ENCODE results near the gene TTLL3.
A peak's percentile ranks its signal among the peaks of the same experiment; 100 is the strongest.

TTLL3 gene

GRCh38 chr3:9781551-9781950, 28.5 kb upstream of the TTLL3 start:
- DNase-seq, result no peak

- DNase-seq, result no peak
Measured at GRCh38 chr3:9781978-9782603, 28.0 kb upstream of the TTLL3 start.

GRCh38 chr3:9782770-9783169, 27.3 kb upstream of the TTLL3 start:
- no peak for DNase-seq

- DNase-seq, result no peak
Measured at GRCh38 chr3:9783954-9784353, 26.1 kb upstream of the TTLL3 start.

- no peak for DNase-seq
Measured at GRCh38 chr3:9784965-9785364, 25.1 kb upstream of the TTLL3 start.

GRCh38 chr3:9785602-9786001, 24.5 kb upstream of the TTLL3 start:
- no peak for DNase-seq

- no peak for DNase-seq
Measured at GRCh38 chr3:9786209-9786739, 23.8 kb upstream of the TTLL3 start.

GRCh38 chr3:9786825-9787669, 23.0 kb upstream of the TTLL3 start:
- DNase-seq, result no peak

GRCh38 chr3:9787714-9788113, 22.3 kb upstream of the TTLL3 start:
- no peak for DNase-seq

GRCh38 chr3:9791127-9791526, 18.9 kb upstream of the TTLL3 start:
- no peak for DNase-seq

GRCh38 chr3:9791790-9792404, 18.2 kb upstream of the TTLL3 start:
- DNase-seq, result no peak

GRCh38 chr3:9792405-9793160, 17.5 kb upstream of the TTLL3 start, which contains the start of the genes ARPC4 and TADA3:
ARPC4 (plus strand) TSS chr3:9793082; CDS start chr3:9793122, 40 bp downstream.
TADA3 (minus strand) TSS chr3:9792473; CDS start chr3:9791466, 1,007 bp downstream.
- peak; percentile 94 for DNase-seq

GRCh38 chr3:9793161-9793781, 16.8 kb upstream of the TTLL3 start:
- DNase-seq, result peak; percentile 20

GRCh38 chr3:9794400-9794799, 15.7 kb upstream of the TTLL3 start:
- no peak for DNase-seq

- no peak for DNase-seq
Measured at GRCh38 chr3:9795207-9795606, 14.9 kb upstream of the TTLL3 start.

GRCh38 chr3:9797196-9797945, 12.7 kb upstream of the TTLL3 start:
- no peak for DNase-seq

- DNase-seq, result no peak
Measured at GRCh38 chr3:9800529-9800928, 9.5 kb upstream of the TTLL3 start.

GRCh38 chr3:9803494-9803893, 6.6 kb upstream of the TTLL3 start:
- DNase-seq, result no peak

- no peak for DNase-seq
Measured at GRCh38 chr3:9804996-9805395, 5.1 kb upstream of the TTLL3 start.

- no peak for DNase-seq
Measured at GRCh38 chr3:9806137-9806536, 3.9 kb upstream of the TTLL3 start.

All from amniotic stem cell (primary cell).